Fibroblast of mammary gland (primary cell): Measurements from ENCODE around the gene AQP7.

Source experiments
- DNase-seq: peaks from one replicate; pipeline ENCODE4 v3.0.0-alpha.2; 2010; ENCODE audit warnings: low read depth
- H3K4me3 ChIP-seq: 2 replicates; pipeline ENCODE4 v1.5.1; 2011; ENCODE audit warnings: low read depth, mild to moderate bottlenecking, low read length, moderate library complexity; ENCODE audit not compliant: control insufficient read depth
- CTCF ChIP-seq: conservative IDR thresholded peaks from 2 replicates; pipeline ENCODE4 v1.5.1; 2011; ENCODE audit warnings: low read depth, low read length, inconsistent platforms; ENCODE audit not compliant: control insufficient read depth, insufficient read depth

The AQP7 gene

GRCh38 chr9:33445389-33446239 lies 43.2 kb upstream of the AQP7 start:
- no peak for TF ChIP-seq CTCF
- DNase-seq, result no peak
- H3K4me3 ChIP-seq, result no peak overlapping the region

- DNase-seq, result no peak
- H3K4me3 ChIP-seq, result no peak overlapping the region
- TF ChIP-seq CTCF, result no peak
Measured at GRCh38 chr9:33443464-33444154, 41.2 kb upstream of the AQP7 start.

- H3K4me3 ChIP-seq, result no peak overlapping the region
- TF ChIP-seq CTCF, result no peak
- DNase-seq, result peak; percentile 44
Measured at GRCh38 chr9:33443047-33443446, 40.7 kb upstream of the AQP7 start.

GRCh38 chr9:33442125-33442524 lies 39.8 kb upstream of the AQP7 start:
- no peak for DNase-seq
- H3K4me3 ChIP-seq, result no peak overlapping the region
- no peak for TF ChIP-seq CTCF

GRCh38 chr9:33440609-33441008 lies 38.2 kb upstream of the AQP7 start:
- H3K4me3 ChIP-seq, result no peak overlapping the region
- no peak for TF ChIP-seq CTCF
- DNase-seq, result no peak

GRCh38 chr9:33440204-33440603 lies 37.8 kb upstream of the AQP7 start:
- DNase-seq, result no peak
- no peak overlapping the region for H3K4me3 ChIP-seq
- no peak for TF ChIP-seq CTCF
